NCI-H187 treated with DMSO at 0.1 percent for 48 hours (cell line): ENCODE results near the gene HSFX2.
"Not testable (repeated sequence)": the region's sequence is repeated elsewhere in the genome, so short reads cannot be mapped to it uniquely, and the experiment has no call there.

Experiments
- DNase-seq: peaks from one replicate; lab custom pipeline; 2025; lab: John Stamatoyannopoulos, UW

The HSFX2 gene

GRCh38 chrX:149590993-149591392, 4.1 kb downstream of the HSFX2 start:
- not testable (repeated sequence) for DNase-seq

DNA sequence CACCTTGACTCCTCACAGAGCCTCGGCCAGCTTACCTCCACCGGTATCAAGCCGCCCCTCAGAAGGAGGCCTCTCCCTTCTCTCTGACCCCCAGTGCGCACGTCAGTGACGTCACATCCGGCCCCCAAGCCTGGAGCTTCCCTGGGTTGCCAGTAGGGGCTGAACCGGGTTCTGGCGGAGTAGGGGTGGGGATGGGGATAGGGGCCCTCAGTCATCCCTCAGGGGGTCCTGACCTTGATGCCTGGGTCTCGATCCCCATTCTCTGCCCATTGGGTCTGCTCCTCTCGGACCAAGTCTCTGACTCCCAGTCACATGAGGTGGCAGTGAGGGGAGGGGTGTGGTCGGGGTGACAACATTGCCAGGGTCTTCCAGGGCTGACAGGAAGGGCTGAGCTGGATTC, 7.8 kb downstream of the HSFX2 start, which contains the start of gene MAGEA9B:
Gene MAGEA9B, minus strand, starts transcription at position 101 of the 400 bp plus-strand sequence. CDS start 4,280 bp downstream, outside the sequence.
- not testable (repeated sequence) for DNase-seq

DNA sequence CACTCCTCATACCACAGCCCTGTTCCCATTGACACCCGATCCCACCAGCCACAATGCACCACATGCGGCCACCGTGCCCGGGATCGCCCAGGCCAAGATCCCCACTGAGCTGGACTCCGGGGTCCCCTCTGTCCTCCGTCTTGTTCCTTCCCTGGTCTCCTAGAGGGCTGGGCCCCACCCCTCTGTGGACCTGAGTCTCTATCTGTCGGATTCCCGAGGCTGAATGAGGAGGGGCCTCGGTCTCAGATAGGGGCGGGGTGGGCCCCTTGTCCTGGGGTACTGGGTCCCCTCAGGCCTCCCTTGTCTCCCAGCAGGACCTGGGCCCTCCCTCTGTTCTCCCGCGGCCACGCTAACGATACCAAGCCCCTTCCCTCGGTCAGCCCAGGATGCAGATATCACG, 9.5 kb downstream of the HSFX2 start:
- DNase-seq: not testable (repeated sequence)

DNA sequence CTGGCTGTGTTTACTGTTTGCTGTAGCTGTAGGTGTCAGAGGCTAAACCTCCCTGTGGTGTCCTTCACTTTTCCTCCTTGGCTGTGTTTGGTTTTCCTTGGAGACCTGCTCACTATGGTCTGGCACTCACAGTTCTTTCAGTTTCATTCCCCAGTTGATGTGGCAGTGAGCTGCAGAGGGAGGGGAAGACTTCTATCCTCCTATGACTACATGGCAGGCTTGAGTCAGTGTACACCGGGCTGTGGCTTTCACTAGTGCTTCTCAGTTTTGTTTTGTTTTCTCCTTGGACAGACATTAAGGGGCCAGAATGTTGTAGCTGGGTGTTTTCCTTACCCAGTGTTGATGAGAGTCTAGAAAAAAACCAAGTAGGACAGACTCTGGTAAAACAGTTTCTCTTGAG, 21.7 kb downstream of the HSFX2 start:
- DNase-seq: not testable (repeated sequence)

- no peak for DNase-seq
Observed at GRCh38 chrX:149572743-149573142, 22.4 kb downstream of the HSFX2 start.

DNA sequence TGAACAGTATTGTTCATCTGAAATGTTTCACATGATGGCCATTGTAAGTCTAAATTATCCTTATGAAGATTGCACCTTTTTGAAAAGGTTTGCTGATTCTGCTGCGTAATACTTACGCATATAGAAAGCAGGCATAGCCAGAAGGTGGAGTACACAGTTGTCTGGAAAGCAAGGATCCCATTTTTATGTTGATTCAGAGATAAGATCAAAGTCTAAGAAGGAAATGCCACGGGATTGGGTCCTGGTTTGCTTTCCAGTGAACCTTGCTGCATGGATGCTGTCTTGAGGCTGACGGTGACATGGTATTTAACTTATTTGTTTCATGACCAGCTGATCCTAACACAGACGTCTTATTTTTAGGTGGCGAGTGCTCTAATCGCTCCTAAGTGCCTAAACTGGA, 23.3 kb downstream of the HSFX2 start:
- DNase-seq: no peak

GRCh38 chrX:149570668-149571067, 24.4 kb downstream of the HSFX2 start:
- DNase-seq: no peak

DNA sequence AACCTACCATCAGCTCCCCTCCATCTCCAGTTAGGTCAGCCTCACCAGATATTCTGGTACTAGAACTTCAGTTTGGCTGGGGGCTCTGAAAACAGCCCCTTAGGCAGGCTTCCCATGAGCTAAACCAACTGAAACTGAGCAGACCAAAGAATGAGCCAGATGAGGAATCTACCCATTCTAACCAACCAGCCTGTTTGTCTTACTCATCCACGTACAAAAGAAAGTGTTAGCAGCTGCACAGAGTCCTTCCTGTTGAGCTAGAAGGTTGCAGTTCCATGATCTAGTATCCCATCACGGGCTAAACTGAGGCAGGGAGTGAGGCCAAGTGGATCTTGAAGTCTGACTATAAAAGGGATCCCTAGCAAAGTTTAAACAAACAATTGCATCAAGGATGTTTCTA, 25.3 kb downstream of the HSFX2 start:
- no peak for DNase-seq

DNA sequence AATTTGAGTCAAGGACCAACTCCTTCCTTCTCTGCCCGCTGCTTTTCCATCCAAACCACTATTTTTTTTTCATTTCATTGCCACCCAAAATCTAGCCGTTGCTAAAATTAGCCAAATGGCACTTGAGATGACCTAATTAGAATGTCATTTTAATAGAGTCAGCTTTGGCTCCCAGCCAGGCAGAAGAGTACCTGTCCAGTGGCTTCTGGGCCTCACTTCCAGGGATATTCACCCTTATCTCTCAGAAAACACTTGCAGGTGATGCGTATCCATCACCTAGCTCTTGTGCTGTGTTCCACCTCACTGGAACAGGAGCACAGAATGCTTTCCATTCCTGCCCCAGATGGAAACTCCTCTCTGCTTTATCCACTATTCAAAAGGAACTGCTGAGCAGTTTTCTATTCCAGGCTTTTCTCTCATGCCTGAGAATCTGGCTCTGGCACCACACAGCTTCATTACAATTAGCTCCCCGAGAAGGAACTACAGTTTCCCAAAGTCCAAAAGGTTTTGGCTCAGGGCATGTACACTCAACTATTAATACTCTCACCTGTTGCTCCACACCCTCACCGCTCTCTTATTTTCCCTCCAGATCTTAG, 26.3 kb downstream of the HSFX2 start:
- DNase-seq: peak; percentile 57

DNA sequence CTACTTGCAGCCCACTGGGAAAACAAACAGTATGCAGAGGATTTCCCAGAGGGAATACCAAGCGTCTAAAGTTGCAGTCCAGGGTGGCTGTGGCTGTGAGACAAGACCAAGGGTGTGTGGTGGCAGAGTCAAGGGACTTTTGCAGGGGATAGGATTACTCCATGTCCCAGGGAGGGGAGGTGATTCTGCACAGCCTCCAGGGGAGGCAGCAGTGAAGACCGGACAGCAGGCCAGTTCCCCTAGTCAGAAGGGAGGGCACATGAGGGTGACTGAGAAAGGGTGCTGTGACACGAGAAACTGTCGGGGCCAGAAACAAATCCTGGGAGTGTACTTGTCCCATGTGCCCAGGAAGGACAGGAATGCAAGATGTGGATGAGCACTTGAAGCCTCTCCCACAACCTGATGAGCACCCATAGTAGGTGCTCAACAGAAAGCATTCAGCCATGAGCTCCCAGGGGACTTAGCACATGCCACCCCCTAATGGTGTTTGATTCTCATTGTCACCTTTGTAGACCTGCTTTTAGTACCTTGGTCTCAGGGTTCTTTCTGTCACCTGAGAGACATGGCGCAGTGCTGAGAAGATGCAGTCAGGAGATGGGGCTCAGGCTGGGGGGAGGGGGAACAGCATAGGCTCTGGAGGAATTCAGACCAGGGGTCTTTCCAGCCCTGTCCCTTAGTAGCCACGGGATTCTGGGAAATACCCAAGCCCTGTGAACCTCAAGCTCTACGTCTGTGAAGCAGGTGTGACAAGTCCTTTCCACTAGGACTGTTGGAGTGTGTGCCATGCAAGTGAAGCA, 27.3 kb downstream of the HSFX2 start:
- DNase-seq: no peak

DNA sequence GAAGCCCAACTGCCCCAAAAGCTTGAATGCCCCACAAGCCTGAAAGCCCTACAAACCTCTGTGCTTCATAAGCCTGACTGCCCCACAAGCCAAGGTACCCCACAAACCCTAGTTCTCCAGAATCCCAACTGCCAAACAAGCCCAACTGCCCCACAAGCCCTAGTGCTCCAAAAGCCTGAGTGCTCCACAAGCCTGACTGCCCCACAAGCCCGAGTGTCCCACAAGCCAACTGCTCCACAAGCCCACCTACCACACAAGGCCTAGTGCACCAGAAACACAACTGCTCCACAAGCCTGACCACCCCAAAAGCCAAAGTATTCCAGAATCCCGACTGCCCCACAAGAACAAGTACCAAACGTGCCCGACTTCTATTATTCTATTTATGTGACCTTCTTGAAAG, 31.8 kb downstream of the HSFX2 start:
- DNase-seq: no peak

GRCh38 chrX:149555251-149555650, 39.9 kb downstream of the HSFX2 start:
- not testable (repeated sequence) for DNase-seq

DNA sequence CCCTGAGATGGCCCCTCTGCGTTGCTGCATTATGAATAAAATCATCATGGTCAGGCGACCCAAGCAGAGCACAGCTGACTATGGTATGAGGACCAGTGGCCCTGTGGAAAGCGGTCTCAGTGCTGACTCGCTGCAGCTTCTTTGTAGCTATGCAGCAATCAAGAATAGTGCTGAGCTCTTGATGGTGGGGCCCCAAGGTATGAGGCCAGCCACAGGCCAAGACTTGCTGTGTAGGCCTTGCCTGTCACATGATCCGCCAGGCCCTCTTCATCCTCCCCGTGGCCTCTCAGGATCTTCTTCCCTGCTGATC, 43.2 kb downstream of the HSFX2 start:
- DNase-seq: not testable (repeated sequence)

DNA sequence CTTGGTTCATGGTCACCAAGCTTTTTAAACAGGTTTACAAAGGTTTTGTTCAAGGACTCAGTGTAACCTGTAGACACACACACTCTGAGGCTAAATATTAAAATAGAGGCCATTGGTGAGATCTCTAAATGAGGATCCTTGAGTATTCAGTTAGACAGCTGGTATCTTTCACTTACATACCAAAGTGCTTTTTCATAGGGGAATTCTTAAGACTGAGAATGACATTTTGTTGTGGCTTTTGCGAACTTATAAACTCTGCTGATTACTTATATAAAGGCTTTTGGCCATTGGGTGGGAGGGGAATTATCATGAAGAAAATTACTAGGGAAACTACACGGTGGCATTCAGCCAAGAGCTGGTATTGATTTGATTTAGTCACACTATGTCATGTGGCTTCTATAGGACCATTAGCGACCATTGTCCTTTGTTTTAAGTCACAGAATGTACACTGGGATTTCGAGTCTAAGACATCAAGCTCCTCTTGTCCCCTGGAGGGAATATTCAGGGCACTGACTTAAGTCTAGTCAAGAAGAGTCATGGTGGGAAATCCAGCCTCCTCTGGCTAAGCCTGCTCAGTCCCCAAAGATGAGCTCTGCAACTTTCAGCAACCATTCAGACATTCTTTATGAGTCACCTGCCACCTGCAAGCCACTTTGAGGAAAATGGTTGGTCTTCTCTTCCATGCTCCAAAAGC, 43.7 kb downstream of the HSFX2 start:
- DNase-seq: not testable (repeated sequence)

DNA sequence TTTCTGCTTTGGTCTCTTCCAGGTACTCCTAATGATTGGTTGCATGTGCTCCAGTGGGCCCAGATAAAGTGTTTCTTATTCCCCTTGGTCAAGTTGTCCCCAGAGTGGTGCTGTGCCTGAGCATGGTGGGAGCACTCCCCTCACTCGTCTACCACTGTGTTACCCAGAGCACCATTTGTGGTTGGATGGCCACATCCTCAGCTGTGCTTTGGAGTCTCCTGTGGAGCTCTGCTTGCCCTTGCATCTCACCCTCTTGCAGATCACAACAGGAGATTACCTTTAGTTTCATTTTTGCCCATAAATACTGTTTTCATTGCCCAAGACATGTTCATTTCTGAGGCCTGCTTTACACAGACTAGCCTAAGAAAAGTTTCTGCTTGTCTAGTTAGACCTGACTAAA, 44.7 kb downstream of the HSFX2 start:
- DNase-seq: not testable (repeated sequence)

DNA sequence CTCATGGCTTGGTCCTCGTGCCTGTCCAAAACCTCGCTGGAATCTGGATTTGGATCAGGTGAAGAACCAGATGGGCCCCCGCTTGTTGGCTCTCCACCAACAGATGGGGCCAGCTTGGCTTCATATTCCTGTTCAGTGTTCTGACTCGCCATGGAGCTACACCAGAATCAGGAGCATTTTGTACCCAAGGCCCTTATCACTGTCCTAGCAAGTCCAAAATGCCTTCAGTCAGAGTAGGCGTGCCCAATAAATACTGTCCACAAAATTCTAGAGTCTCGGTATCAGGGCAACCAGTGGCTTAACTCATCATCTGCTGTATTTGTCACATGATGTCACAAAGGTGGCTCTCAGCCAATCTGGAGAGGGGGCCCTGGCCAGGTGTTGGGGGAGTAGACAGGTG, 45.4 kb downstream of the HSFX2 start, which contains the start of gene HSFX3:
Gene HSFX3, minus strand, starts transcription at position 224 of the 400 bp plus-strand sequence. Its CDS starts 72 bp downstream, at position 152.
- not testable (repeated sequence) for DNase-seq

DNA sequence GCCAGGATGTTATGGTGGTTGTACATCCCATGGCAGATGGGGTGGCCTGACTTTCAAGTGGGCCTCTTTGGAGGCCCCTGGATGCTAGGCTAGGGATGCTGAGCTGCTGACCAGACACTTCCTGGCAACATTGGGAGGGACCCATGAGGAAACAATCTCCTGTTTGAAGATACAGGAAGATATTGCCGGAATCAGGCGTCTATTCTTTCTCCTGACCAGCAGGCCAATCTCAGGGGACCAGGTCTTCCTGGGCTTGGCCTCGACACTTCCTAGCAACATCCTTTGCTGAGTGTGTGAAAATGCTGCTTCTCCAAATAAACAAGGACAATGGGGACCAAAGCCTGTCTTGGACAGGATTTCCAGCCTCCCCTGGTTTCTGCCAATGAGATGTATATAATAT, 47.3 kb downstream of the HSFX2 start:
- DNase-seq: not testable (repeated sequence)

DNA sequence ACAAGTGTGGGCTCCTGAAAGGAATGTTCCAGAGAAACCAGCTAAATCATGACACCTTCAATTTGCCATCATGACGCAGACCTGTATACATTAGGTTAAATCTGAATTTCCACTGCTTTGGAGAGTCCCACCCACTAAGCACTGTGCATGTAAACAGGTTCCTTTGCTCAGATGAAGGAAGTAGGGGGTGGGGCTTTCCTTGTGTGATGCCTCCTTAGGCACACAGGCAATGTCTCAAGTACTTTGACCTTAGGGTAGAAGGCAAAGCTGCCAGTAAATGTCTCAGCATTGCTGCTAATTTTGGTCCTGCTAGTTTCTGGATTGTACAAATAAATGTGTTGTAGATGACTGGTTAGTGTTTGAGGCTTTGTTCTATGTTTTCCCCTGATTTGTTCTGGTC, 48.2 kb downstream of the HSFX2 start:
- DNase-seq: not testable (repeated sequence)

DNA sequence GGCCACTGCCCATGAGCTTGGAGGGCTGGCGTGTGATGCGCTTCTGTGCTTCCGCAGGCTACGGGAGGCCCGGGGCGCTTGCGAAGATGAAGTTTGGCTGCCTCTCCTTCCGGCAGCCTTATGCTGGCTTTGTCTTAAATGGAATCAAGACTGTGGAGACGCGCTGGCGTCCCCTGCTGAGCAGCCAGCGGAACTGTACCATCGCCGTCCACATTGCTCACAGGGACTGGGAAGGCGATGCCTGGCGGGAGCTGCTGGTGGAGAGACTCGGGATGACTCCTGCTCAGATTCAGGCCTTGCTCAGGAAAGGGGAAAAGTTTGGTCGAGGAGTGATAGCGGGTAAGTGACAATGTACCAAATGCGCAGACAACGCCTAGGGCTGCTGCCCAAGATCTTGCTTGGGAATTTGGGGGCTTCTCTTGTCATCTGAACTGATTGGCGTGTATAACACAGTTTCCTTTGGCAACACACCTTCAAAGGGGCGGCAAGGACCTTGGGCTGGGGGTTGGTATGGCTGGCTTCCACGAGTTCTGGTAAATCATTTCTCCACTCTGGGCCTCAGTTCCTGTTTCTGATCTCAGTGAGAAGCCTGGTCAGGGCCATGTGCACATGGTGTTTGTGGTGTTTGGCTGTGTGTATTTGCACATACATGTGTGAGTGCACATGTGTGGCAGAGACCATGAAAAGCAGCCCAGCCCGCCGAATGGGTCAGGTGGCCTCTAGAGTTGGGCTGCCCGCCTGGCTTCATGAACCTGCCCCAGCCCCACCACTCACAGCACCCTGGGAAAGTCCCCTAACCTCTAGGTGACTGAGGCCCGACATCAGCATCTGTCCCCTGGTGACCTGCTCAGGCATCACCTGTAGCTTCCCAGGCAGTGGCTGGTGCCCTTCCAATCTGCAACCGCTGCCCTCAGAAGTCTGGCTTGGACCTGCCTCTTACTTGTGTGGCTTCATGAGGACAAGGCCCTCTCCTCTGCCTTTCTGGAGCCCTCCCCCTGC, 49.3 kb downstream of the HSFX2 start:
- not testable (repeated sequence) for DNase-seq
